Ishikawa (cell line): ENCODE data around the gene EPB41L5.

Experiments used
- CEBPB ChIP-seq: IDR thresholded peaks from 2 replicates; pipeline ENCODE4 v1.6.1; 2012
- CREB1 ChIP-seq: IDR thresholded peaks from 2 replicates; pipeline ENCODE4 v1.6.1; 2012; ENCODE audit warnings: low read depth
- EGR1 ChIP-seq: IDR thresholded peaks from 2 replicates; pipeline ENCODE4 v1.6.1; 2012
- EP300 ChIP-seq: IDR thresholded peaks from 2 replicates; pipeline ENCODE4 v1.6.1; 2012; ENCODE audit warnings: borderline replicate concordance
- FOXM1 ChIP-seq: IDR thresholded peaks from 2 replicates; pipeline ENCODE4 v1.6.1; 2012; ENCODE audit warnings: low read depth, borderline replicate concordance
- NFIC ChIP-seq: IDR thresholded peaks from 2 replicates; pipeline ENCODE4 v1.6.1; 2012
- RAD21 ChIP-seq: IDR thresholded peaks from 2 replicates; pipeline ENCODE4 v1.6.1; 2012; ENCODE audit warnings: low read depth
- REST ChIP-seq: IDR thresholded peaks from 2 replicates; pipeline ENCODE4 v1.6.1; 2012; ENCODE audit warnings: low read depth, mild to moderate bottlenecking
- TAF1 ChIP-seq: IDR thresholded peaks from 2 replicates; pipeline ENCODE4 v1.6.1; 2012; ENCODE audit warnings: low read depth, mild to moderate bottlenecking
- TCF12 ChIP-seq: IDR thresholded peaks from 2 replicates; pipeline ENCODE4 v1.6.1; 2012; ENCODE audit warnings: low read depth
- TEAD4 ChIP-seq: IDR thresholded peaks from 2 replicates; pipeline ENCODE4 v1.6.1; 2012
- USF1 ChIP-seq: IDR thresholded peaks from 2 replicates; pipeline ENCODE4 v1.6.1; 2012
- YY1 ChIP-seq: IDR thresholded peaks from 2 replicates; pipeline ENCODE4 v1.6.1; 2012; ENCODE audit warnings: low read depth
- ZBTB7A ChIP-seq: IDR thresholded peaks from 2 replicates; pipeline ENCODE4 v1.6.1; 2012; ENCODE audit warnings: low read depth
- TF ChIP-seq, protein P1 (sequence below): IDR thresholded peaks from 2 replicates; pipeline ENCODE4 v1.6.1; 2012

Gene EPB41L5

GRCh38 chr2:120219291-120219690 lies 206.4 kb downstream of the EPB41L5 start:
- TF ChIP-seq REST, result no peak
- TF ChIP-seq, protein P1, sequence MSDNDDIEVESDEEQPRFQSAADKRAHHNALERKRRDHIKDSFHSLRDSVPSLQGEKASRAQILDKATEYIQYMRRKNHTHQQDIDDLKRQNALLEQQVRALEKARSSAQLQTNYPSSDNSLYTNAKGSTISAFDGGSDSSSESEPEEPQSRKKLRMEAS, result no peak

- TF ChIP-seq TEAD4, result no peak
- TF ChIP-seq USF1, result no peak
- no peak for TF ChIP-seq CREB1
- TF ChIP-seq NFIC, result no peak
- TF ChIP-seq ZBTB7A, result no peak
- no peak for TF ChIP-seq CEBPB
- TF ChIP-seq TCF12, result no peak
- TF ChIP-seq, protein P1, result no peak
- TF ChIP-seq TAF1, result no peak
- no peak for TF ChIP-seq REST
- no peak for TF ChIP-seq YY1
- TF ChIP-seq FOXM1, result no peak
- TF ChIP-seq RAD21, result no peak
- no peak for TF ChIP-seq EGR1
- no peak for TF ChIP-seq EP300
Observed at GRCh38 chr2:120219766-120220165, 206.9 kb downstream of the EPB41L5 start.

DNA sequence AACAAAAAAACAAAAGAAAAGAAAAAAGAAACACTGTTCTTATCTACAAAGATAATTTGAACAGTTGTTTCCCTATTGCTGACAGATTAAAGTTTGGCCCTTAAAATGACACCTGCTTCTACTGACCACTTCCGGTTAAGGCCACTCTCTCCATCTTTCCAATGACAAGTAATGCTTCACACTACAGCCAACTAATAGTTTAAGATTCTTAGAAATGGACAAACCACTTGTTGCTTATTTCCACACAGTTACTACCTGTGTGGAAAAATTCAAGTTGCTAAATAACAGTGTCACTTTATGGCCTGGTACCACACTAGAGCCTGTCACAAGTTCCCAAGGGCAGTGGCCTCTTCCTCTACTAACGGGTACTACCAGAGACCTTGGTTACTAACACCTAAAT lies 207.9 kb downstream of the EPB41L5 start:
- no peak for TF ChIP-seq TEAD4
- TF ChIP-seq, protein P1, result no peak
- TF ChIP-seq RAD21, result no peak
- TF ChIP-seq TCF12, result no peak
- TF ChIP-seq CREB1, result no peak
- no peak for TF ChIP-seq FOXM1
- TF ChIP-seq YY1, result no peak
- TF ChIP-seq CEBPB, result no peak
- no peak for TF ChIP-seq EP300
- TF ChIP-seq TAF1, result no peak
- no peak for TF ChIP-seq NFIC
- TF ChIP-seq EGR1, result no peak
- no peak for TF ChIP-seq REST
- TF ChIP-seq USF1, result no peak
- no peak for TF ChIP-seq ZBTB7A

DNA sequence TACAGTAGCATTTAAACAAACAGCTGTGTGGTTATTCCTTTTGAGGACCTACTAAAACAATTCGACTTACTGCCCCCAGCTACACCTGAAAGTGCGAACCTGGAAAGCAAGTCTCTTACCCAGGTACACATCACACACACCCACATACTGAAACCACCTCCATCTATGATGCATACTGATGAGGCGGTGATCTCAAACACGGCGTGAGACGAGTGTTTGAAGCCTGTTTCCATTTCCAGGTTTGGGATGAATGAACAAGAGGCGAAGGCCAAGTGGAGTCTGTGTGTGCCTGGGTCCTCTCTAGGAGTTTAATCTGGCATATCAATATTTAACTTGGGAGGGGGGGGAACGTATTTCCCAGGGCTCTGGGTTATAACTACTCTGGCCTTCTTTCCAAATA lies 208.7 kb downstream of the EPB41L5 start:
- TF ChIP-seq TEAD4, result no peak
